UCSD-AML1 (cell line): ENCODE results near the gene WDR7.
"Not testable (repeated sequence)": the region's sequence is repeated elsewhere in the genome, so short reads cannot be mapped to it uniquely, and the experiment has no call there.

ENCODE experiments used
- DNase-seq: peaks from one replicate; lab custom pipeline; 2025; ENCODE audit not compliant: unreplicated experiment; lab: John Stamatoyannopoulos, UW

WDR7 gene

GRCh38 chr18:56652802-56653201 is 1.6 kb downstream of the WDR7 start:
- DNase-seq: no peak

GRCh38 chr18:56654280-56654679 is 3.1 kb downstream of the WDR7 start:
- DNase-seq: not testable (repeated sequence)

GRCh38 chr18:56658261-56658660 is 7.1 kb downstream of the WDR7 start:
- no peak for DNase-seq

DNA sequence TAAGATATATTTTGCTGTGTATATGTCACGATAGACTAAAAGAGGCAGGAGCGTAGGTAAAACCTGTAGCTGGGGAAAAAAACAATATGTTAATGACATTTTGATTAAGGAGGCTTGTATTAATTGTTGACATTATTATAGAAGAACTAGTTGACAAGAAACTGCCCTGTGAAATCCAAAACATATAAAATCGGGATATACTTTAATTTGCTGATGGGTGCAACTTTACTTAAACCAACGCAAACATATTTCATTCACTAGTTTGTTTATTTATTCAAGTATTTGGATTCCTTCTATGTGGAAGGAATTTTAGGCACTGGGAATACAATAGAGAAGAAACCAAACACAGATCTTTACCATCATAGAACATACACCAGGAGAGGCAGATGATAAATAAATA is 8.0 kb downstream of the WDR7 start:
- DNase-seq: no peak

DNA sequence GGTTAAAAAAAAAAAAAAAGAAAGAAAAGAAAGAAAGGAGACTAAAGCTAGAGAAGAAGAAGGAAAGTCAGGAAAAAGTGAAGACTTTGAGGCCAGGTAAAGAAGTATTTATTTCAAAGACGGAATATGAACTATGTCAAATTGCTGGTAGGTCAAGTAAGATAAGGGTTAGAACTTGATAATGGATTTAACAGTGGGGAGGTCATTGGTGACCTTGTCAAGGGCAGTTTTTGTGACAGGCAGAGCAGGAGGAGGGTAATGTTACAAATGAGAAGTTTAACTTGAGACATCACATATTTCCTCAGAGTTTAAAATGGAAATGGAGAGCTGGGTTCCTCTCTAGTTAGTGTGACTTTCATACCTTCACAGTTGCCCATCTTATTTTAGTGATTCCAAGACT is 9.5 kb downstream of the WDR7 start:
- no peak for DNase-seq

DNA sequence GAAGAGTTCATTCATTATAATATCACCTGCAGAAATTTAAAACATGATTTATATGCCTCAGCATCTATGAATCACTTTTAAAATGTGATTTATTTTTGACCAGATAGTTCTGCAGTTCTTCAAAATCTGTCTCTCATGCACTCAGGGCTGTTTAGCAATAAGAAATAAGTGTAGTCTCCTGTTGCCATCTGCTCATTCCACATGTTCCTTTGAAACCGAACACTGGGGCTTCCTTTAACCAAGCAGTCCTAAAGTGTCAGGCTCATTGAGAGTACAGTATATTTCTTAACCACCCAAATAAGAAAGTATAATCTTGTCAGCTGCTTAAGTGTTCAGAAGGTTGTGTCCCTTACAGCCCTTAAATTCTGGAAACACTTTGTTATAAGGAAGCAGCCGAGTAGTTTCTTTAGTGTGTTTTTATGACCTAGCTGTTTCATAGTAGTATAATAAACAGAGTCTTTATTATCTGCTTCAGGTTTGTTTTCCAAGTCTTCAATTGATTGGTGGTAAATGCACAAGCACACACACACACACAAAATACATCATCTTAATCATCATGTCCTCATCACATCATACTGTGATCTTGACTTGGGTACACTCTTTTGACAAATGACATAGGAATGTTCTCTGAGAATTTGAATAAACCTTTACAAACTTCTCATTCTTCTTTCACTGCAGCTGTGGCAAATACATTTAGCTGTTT is 10.4 kb downstream of the WDR7 start:
- DNase-seq: no peak

DNA sequence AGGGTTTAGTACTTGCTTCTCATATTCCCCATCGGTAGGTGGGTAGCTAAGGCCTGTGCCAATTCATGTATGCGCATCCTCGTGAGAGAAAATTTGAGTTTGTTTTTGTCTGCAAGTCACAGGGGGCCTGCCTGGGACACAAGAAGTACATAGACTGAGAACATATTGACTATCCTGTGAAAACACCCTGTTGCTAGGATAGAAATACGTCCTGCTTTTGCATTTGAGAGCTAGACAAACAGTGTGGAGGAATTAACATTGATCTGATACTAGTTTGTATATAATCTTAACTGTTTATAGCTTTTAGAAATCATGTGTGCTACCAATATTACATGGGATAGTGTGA is 10.9 kb downstream of the WDR7 start:
- DNase-seq: no peak

- DNase-seq: no peak
These were observed 11.3 kb downstream of the WDR7 start for GRCh38 chr18:56662502-56662901.

DNA sequence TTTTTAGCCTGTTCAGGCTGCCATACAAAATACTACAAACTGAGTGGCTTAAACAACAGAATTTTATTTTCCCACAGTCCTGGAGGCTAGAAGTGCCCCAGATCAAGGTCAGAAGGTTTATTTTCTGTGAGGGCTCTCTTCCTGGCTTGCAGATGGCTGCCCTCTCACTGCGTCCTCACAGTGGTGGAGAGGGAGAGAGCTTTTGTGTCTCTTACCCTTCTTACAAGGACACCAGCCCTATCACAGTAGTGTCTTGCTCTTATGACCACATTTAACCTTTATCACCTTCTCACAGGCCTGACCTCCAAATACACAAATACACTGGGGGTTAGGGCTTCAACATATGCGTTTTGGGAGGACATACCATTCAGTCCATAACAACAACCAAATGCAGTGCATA is 11.7 kb downstream of the WDR7 start:
- DNase-seq: no peak

- no peak for DNase-seq
These were observed 21.2 kb downstream of the WDR7 start for GRCh38 chr18:56672391-56672790.

DNA sequence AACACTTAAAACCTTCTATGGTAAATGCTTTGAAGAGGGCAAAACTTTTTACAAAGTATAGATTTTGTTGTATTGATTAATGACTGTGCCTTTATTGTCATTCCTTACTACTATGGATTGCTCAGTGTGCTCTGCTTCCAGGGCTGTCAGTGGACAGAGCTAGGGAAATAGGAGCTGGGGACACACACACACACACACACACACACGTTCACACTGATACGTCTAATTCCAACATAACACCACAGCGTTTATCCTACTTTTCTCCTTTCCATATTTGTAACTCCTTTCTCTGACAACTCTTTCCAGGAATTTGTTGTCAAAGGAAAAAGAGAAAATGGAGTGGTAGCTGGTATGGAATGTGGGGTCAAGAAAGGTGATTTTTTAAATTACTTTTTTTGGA is 21.8 kb downstream of the WDR7 start:
- DNase-seq: no peak

- DNase-seq: no peak
These were observed 25.5 kb downstream of the WDR7 start for GRCh38 chr18:56676639-56677038.

DNA sequence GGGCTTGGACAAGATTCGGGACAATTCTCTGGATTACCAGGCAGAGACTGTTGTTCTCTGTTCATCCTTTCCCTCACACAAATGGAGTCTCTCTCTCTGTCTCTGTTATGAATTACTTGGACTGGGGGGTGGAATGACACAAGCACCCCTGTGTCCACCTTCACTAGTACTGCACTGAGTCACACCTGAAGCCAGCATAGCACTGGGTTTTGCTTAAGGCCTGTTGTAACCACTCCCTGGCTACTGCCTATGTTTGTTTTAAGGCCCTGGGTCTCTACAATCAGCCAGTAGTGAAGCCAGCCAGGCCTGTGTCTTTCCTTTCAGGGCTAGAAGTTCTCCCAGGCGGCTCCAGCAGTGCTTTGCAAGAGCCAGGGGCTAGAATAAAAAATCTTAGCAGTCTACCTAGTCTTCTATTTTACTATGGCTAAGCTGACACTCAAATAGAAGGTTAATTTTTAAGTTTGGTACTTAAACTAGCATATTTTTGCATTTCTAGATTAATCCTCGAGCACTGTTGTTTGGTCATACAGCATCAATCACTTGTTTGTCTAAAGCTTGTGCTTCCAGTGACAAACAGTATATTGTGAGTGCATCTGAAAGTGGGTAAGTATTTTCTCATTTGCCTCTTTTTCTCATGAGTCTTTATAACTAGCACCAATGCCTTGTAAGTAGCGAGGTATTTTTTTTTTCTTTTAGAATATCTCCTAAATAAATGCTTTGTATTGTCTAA is 27.8 kb downstream of the WDR7 start:
- no peak for DNase-seq

DNA sequence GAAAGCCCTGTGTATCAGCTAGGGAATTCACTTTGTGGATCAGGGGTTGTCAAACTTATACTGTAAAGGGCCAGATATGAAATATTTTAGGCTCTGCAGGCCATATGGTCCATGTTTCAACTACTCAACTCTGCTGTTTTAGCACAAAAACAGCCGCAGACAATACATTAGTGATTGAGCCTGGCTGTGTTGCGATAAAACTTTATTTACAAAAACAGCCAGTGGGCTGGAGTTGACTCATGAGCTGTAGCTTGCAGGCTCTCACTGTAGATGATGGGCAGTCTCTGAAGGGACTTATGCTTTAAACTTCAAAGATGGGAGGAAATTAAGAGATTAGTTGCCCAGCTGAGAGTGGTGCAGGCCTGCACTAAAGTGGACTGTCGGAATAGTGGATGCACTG is 33.1 kb downstream of the WDR7 start:
- DNase-seq: no peak

GRCh38 chr18:56691530-56691929 is 40.4 kb downstream of the WDR7 start:
- DNase-seq: no peak

- DNase-seq: no peak
These were observed 45.8 kb downstream of the WDR7 start for GRCh38 chr18:56696966-56697365.

- no peak for DNase-seq
These were observed 51.8 kb downstream of the WDR7 start for GRCh38 chr18:56702946-56703345.

DNA sequence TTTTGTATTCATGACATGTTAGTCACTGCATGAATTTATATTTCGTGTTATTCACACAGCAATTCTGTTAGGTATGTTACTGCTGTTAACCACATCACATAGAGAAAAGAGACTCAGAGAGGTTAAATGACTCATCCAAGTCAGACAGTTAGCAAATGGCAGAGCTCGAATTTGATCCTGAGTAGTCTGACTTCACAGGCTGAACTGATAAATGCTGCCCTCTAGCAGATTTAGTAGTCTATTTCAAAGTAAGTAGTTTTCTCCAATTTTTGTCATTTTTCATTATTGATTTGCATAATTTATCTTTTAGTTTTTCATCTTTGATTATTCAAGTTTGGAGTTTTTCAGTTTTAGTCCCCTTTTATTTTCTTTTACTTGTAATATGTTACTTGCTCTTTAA is 58.3 kb downstream of the WDR7 start:
- no peak for DNase-seq

DNA sequence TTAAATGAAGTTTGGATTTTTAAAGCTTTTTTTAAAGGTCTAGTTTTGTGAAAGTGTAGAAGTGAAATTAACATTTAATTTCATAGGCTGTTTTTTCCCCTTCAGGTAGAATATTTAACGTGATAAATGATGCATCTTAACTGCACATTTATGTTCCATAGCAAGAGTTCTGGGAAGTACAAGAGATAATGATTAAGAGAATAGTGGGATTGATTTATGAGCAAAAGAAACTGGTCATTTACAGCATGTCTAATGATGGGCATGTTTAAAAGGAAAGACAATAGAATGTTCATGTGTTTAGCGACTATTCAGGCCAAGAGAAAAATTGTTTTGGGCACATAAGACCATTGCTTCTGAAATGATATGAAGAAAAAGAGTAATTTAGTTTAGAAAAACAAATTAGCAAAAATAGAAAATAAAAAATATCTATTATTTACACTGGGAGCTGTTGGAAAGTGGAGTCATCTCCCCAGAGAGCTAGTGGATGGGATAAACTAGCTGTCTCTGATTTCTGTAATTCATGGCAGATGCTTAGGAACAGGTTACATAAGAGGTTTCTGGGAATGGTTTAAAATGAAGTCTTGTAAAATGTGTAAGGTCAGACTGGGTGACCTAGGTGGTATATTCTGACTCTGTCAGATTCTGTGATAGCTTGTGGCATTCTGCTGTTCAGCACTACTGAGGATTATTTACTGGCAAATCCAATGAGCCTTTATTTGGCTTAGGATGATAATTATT is 60.7 kb downstream of the WDR7 start:
- DNase-seq: no peak

DNA sequence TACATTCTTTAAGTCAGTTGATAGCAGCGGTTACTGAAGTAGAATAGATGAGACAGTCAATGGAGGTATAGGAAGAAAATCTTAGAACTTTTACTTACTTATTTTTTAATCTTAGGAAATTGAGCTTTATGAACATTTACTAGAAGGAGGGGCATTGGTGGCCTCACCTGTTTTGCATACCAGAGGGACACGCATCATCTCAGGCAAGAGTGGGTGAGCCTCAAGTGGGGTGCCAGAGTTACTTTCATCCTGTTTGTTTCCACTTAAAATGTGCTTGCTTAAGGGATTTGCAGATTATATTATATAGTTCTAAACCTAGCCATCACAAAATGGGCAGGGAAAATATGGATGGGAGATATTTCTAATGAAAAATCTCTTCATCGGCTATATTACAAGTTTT is 61.6 kb downstream of the WDR7 start:
- DNase-seq: no peak

- no peak for DNase-seq
These were observed 64.0 kb downstream of the WDR7 start for GRCh38 chr18:56715121-56715520.

- no peak for DNase-seq
These were observed 65.6 kb downstream of the WDR7 start for GRCh38 chr18:56716692-56717146.
